Small intestine (tissue), 7 donors: ENCODE data around the gene VWA2. TPM values are rescaled to one million over a fixed set of nuclear protein-coding genes. Genes with fewer than 3 reads are reported as not detected.

Source experiments
- DNase-seq, 2 donors: peaks; one replicate each; pipeline versions ENCODE4 v3.0.0 to v3.0.0-alpha.2; 2013
- FAIRE-seq: peaks from 2 replicates; lab custom pipeline; 2012; peaks lifted over from hg19 to GRCh38; lab: Jason Lieb, UNC
- H3K27ac ChIP-seq, 3 donors: one replicate each; pipeline ENCODE4 v1.5.1; 2013; ENCODE audit warnings: low read length in 2 of 3, mild to moderate bottlenecking in 2 of 3, control low read depth in 1 of 3, inconsistent platforms in 1 of 3, low read depth in 1 of 3, moderate library complexity in 1 of 3
- H3K27me3 ChIP-seq, 3 donors: one replicate each; pipeline ENCODE4 v1.6.1; 2013; ENCODE audit warnings: low read length in 3 of 3, inconsistent platforms in 1 of 3; ENCODE audit not compliant: control insufficient read depth in 3 of 3, insufficient read depth in 3 of 3
- H3K36me3 ChIP-seq, 3 donors: one replicate each; pipeline ENCODE4 v1.6.1; 2013; ENCODE audit warnings: low read length in 3 of 3, inconsistent platforms in 1 of 3, low read depth in 1 of 3, mild to moderate bottlenecking in 1 of 3, moderate library complexity in 1 of 3; ENCODE audit not compliant: control insufficient read depth in 3 of 3, insufficient read depth in 2 of 3
- H3K4me1 ChIP-seq, 3 donors: one replicate each; pipeline ENCODE4 v1.6.1; 2013; ENCODE audit warnings: low read length in 2 of 3, inconsistent platforms in 1 of 3, low read depth in 1 of 3, mild to moderate bottlenecking in 1 of 3, moderate library complexity in 1 of 3; ENCODE audit not compliant: control insufficient read depth in 3 of 3, insufficient read depth in 2 of 3
- H3K4me3 ChIP-seq, 3 donors: one replicate each; pipeline ENCODE4 v1.5.1; 2013; ENCODE audit warnings: low read length in 3 of 3, control low read depth in 1 of 3, inconsistent platforms in 1 of 3, low read depth in 1 of 3, mild to moderate bottlenecking in 1 of 3, moderate library complexity in 1 of 3
- H3K9me3 ChIP-seq, 2 donors: one replicate each; pipeline ENCODE4 v1.6.1; 2013; ENCODE audit warnings: low read depth in 1 of 2, low read length in 1 of 2; ENCODE audit not compliant: control insufficient read depth in 2 of 2, insufficient read depth in 1 of 2
- WGBS, 3 donors: extraction: QIAGEN DNeasy Blood & Tissue Kit; methylation state at CpG; one replicate each; pipeline ENCODE4 v1.1.7; 2013; 5-methylcytosine and 5-hydroxymethylcytosine counted together
- polyA plus RNA-seq, 4 donors: library from polyadenylated mRNA; stranded (reverse) in 3 of 4; unstranded in 1 of 4; fragments of 200-250 nt in 3 of 4; fragments of 120-200 nt in 1 of 4; gene quantifications; one replicate each; pipeline versions ENCODE4 v1.2.1 to v1.2.3, GENCODE V29; 2013
- donor health status: healthy with polysubstance abuse.
- donor health status: control.
- donor health status: control.
- donor health status: Bipolar disorder and iron deficiency.
- donor health status: healthy.

Gene VWA2
- polyA plus RNA-seq, 4 donors, result 3.0 to 13.8 TPM; not detected in 2

- DNase-seq (no peak), FAIRE-seq (no peak)
- Histone ChIP-seq H3K27ac (no peak overlapping the region), H3K36me3 (no peaks in the 10 kb centered on the region), H3K27me3 (peaks cover 0 to 12% (median 0%) of the 10 kb centered on the region in 3 donors), H3K4me3 (no peak overlapping the region), H3K4me1 (no peaks in the 10 kb centered on the region), H3K9me3 (no peaks in the 10 kb centered on the region)
Measured at GRCh38 chr10:114234132-114234531, 4.9 kb upstream of the VWA2 start.

GRCh38 chr10:114239994-114240345 is 916 bp downstream of the VWA2 start:
- FAIRE-seq, result no peak

GRCh38 chr10:114242235-114242634 is 3.2 kb downstream of the VWA2 start:
- Histone ChIP-seq H3K4me1 (peaks cover 0 to 11% (median 2%) of the 10 kb centered on the region in 3 donors), H3K9me3 (no peaks in the 10 kb centered on the region), H3K27ac (no peak overlapping the region), H3K27me3 (peaks cover 0 to 20% (median 0%) of the 10 kb centered on the region in 3 donors), H3K4me3 (no peak overlapping the region), H3K36me3 (no peaks in the 10 kb centered on the region)
- DNase-seq (no peak), FAIRE-seq (no peak)
- WGBS, 3 donors, result 89 to 93% (median 91%) methylated on average over 9 of the region's 9 CpGs

More at GRCh38 chr10:114239994-114240345, 916 bp downstream of the VWA2 start:
- no peaks in the 10 kb centered on the region for H3K36me3 ChIP-seq
- no peak for DNase-seq
- H3K27me3 ChIP-seq, result peaks cover 0 to 21% (median 0%) of the 10 kb centered on the region in 3 donors
- 34 to 60% (median 52%) methylated on average over 11 of the region's 11 CpGs for WGBS, 3 donors
- no peaks in the 10 kb centered on the region for H3K9me3 ChIP-seq
- H3K4me3 ChIP-seq, result peak overlapping the region in 2 of 3 donors; percentile 50 to 62
- H3K4me1 ChIP-seq, result peaks cover 0 to 4% (median 0%) of the 10 kb centered on the region in 3 donors
- H3K27ac ChIP-seq, result no peak overlapping the region

GRCh38 chr10:114243661-114244060 is 4.6 kb downstream of the VWA2 start:
- Histone ChIP-seq H3K4me1 (peaks cover 0 to 11% (median 2%) of the 10 kb centered on the region in 3 donors), H3K4me3 (no peak overlapping the region), H3K36me3 (no peaks in the 10 kb centered on the region), H3K9me3 (no peaks in the 10 kb centered on the region), H3K27ac (no peak overlapping the region), H3K27me3 (peaks cover 0 to 13% (median 0%) of the 10 kb centered on the region in 3 donors)
- WGBS, 3 donors, result 74 to 81% (median 80%) methylated on average over 9 of the region's 9 CpGs
- no peak for FAIRE-seq
- no peak for DNase-seq

- H3K4me3 ChIP-seq, result no peak overlapping the region
- WGBS, 3 donors, result 58 to 68% (median 61%) methylated on average over 6 of the region's 6 CpGs
- H3K4me1 ChIP-seq, result peaks cover 0 to 11% (median 2%) of the 10 kb centered on the region in 3 donors
- H3K27me3 ChIP-seq, result peaks cover 0 to 13% (median 0%) of the 10 kb centered on the region in 3 donors
- H3K27ac ChIP-seq, result no peak overlapping the region
- FAIRE-seq, result no peak
- no peak for DNase-seq
- no peaks in the 10 kb centered on the region for H3K36me3 ChIP-seq
- no peaks in the 10 kb centered on the region for H3K9me3 ChIP-seq
Measured at GRCh38 chr10:114244126-114244525, 5.1 kb downstream of the VWA2 start.

GRCh38 chr10:114245121-114245791 is 6.2 kb downstream of the VWA2 start:
- FAIRE-seq, result no peak

GRCh38 chr10:114246679-114247305 is 7.7 kb downstream of the VWA2 start:
- FAIRE-seq, result no peak
- 22 to 49% (median 44%) methylated on average over 7 of the region's 7 CpGs for WGBS, 3 donors
- H3K36me3 ChIP-seq, result peaks cover 0 to 2% (median 0%) of the 10 kb centered on the region in 3 donors
- H3K9me3 ChIP-seq, result no peaks in the 10 kb centered on the region
- peak overlapping the region in 1 of 3 donors; percentile 68 for H3K27ac ChIP-seq
- peak; percentile 32 to 72 for DNase-seq
- no peak overlapping the region for H3K4me3 ChIP-seq
- peaks cover 0 to 2% (median 0%) of the 10 kb centered on the region in 3 donors for H3K27me3 ChIP-seq
- peaks cover 0 to 11% (median 2%) of the 10 kb centered on the region in 3 donors for H3K4me1 ChIP-seq

More at GRCh38 chr10:114245121-114245791, 6.2 kb downstream of the VWA2 start:
- H3K4me3 ChIP-seq, result no peak overlapping the region
- WGBS, 3 donors, result 19 to 55% (median 27%) methylated on average over 9 of the region's 9 CpGs
- H3K36me3 ChIP-seq, result peaks cover 0 to 2% (median 0%) of the 10 kb centered on the region in 3 donors
- peaks cover 0 to 4% (median 0%) of the 10 kb centered on the region in 3 donors for H3K27me3 ChIP-seq
- H3K9me3 ChIP-seq, result no peaks in the 10 kb centered on the region
- DNase-seq, result peak; percentile 48 to 72
- H3K27ac ChIP-seq, result peak overlapping the region in 2 of 3 donors; percentile 42 to 75
- peaks cover 0 to 11% (median 2%) of the 10 kb centered on the region in 3 donors for H3K4me1 ChIP-seq

- peaks cover 0 to 4% (median 2%) of the 10 kb centered on the region in 3 donors for H3K4me1 ChIP-seq
- H3K27ac ChIP-seq, result no peak overlapping the region
- H3K36me3 ChIP-seq, result peaks cover 0 to 9% (median 0%) of the 10 kb centered on the region in 3 donors
- H3K27me3 ChIP-seq, result peaks cover 0 to 2% (median 0%) of the 10 kb centered on the region in 3 donors
- no peaks in the 10 kb centered on the region for H3K9me3 ChIP-seq
- WGBS, 3 donors, result 86 to 89% (median 87%) methylated on average over 6 of the region's 6 CpGs
- no peak overlapping the region for H3K4me3 ChIP-seq
- DNase-seq, result no peak
- no peak for FAIRE-seq
Measured at GRCh38 chr10:114250236-114250635, 11.2 kb downstream of the VWA2 start.
